Suprapubic skin (tissue), 4 donors: ENCODE results near the gene CHTF18.

Experiments used
- CTCF ChIP-seq, 2 donors: fragments of 200-600 bp in 1 of 2; fragments of 450-650 bp in 1 of 2; sonication (generic) in 1 of 2; IDR thresholded peaks; one replicate each; pipeline ENCODE4 v1.5.1; 2016 to 2019; ENCODE audit warnings: antibody characterized with exemption in 2 of 2, mild to moderate bottlenecking in 1 of 2, moderate library complexity in 1 of 2
- EP300 ChIP-seq: sonication (generic); formaldehyde crosslinking; IDR thresholded peaks from one replicate; pipeline ENCODE4 v1.6.1; 2017; ENCODE audit warnings: antibody characterized with exemption
- POLR2A ChIP-seq, 2 donors: fragments of 450-650 bp; IDR thresholded peaks; one replicate each; pipeline ENCODE4 v1.6.1; 2017; ENCODE audit warnings: antibody characterized with exemption in 2 of 2, mild to moderate bottlenecking in 2 of 2, moderate library complexity in 2 of 2
- POLR2AphosphoS5 ChIP-seq, 3 donors: sonication (generic); formaldehyde crosslinking; IDR thresholded peaks; one replicate each; pipeline ENCODE4 v1.6.1; 2017; ENCODE audit warnings: antibody characterized with exemption in 3 of 3

- no peak for TF ChIP-seq CTCF (IDR thresholded peaks at IDR 0.05)
- TF ChIP-seq POLR2AphosphoS5 (IDR thresholded peaks at IDR 0.05), result no peak
- no peak for TF ChIP-seq EP300
- TF ChIP-seq POLR2A (IDR thresholded peaks at IDR 0.05), result no peak
These were observed 12.6 kb downstream of the CHTF18 start for GRCh38 chr16:800834-801511.
